Rectal smooth muscle tissue (tissue), 1 donor: ENCODE data around the gene PPP4R2.

Experiments
- H3K27ac ChIP-seq: one replicate; pipeline ENCODE4 v1.7.0; 2013; ENCODE audit warnings: low read depth, low read length, inconsistent platforms
- H3K27me3 ChIP-seq: one replicate; pipeline ENCODE4 v1.7.0; 2013; ENCODE audit warnings: low read length; ENCODE audit not compliant: control insufficient read depth, insufficient read depth
- H3K36me3 ChIP-seq: one replicate; pipeline ENCODE4 v1.7.0; 2013; ENCODE audit warnings: low read length; ENCODE audit not compliant: control insufficient read depth, insufficient read depth
- H3K4me1 ChIP-seq: one replicate; pipeline ENCODE4 v1.7.0; 2013; ENCODE audit warnings: low read length; ENCODE audit not compliant: control insufficient read depth, insufficient read depth
- H3K4me3 ChIP-seq: one replicate; pipeline ENCODE4 v1.7.0; 2013; ENCODE audit warnings: low read length
- H3K9ac ChIP-seq: one replicate; pipeline ENCODE4 v1.7.0; 2013; ENCODE audit warnings: low read length

Gene PPP4R2, protein sequence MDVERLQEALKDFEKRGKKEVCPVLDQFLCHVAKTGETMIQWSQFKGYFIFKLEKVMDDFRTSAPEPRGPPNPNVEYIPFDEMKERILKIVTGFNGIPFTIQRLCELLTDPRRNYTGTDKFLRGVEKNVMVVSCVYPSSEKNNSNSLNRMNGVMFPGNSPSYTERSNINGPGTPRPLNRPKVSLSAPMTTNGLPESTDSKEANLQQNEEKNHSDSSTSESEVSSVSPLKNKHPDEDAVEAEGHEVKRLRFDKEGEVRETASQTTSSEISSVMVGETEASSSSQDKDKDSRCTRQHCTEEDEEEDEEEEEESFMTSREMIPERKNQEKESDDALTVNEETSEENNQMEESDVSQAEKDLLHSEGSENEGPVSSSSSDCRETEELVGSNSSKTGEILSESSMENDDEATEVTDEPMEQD

DNA sequence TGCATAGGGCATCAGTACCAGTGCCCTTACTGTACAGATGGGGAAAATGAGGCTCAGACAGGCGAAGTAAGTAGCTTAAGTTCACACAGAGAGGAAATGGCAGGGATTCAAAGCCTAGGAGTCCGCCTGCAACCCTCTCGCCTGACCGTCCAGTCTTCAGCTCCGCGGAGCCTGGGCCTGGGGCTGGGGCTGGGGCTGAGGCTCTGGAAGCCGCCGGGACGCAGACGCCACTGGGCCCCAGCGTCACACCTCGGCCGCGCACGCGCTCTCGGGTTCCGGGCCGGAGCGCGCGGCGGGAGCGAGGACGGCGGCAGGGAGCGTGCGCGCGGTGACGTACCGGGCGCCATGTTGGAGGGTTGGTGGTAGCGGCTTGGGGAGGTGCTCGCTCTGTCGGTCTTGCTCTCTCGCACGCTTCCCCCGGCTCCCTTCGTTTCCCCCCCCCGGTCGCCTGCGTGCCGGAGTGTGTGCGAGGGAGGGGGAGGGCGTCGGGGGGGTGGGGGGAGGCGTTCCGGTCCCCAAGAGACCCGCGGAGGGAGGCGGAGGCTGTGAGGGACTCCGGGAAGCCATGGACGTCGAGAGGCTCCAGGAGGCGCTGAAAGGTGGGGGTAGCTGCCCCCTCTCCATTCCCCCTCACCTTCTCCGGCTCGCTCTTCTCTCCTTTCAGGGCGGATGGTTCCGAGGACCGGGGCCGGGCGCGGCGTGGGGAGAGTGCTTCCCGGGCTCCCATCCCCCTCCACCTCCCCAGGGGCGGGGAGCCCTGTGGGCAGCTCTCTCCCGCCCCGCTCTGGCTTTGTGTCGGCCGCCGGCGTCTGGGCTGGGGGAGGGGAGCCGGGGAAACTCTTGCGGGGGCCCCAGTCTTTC, at the start of gene PPP4R2:
PPP4R2 (plus strand) TSS at position 339 of the 861 bp plus-strand sequence; CDS start at position 566, 227 bp downstream.
- Histone ChIP-seq H3K27ac (peak within 1 kb of the TSS; percentile 96), H3K4me3 (peak within 1 kb of the TSS; percentile 87), H3K9ac (peak within 1 kb of the TSS; percentile 89), H3K36me3 (peaks cover 1% of the 10 kb centered on the region), H3K27me3 (no peaks in the 10 kb centered on the region), H3K4me1 (peaks cover 12% of the 10 kb centered on the region)

DNA sequence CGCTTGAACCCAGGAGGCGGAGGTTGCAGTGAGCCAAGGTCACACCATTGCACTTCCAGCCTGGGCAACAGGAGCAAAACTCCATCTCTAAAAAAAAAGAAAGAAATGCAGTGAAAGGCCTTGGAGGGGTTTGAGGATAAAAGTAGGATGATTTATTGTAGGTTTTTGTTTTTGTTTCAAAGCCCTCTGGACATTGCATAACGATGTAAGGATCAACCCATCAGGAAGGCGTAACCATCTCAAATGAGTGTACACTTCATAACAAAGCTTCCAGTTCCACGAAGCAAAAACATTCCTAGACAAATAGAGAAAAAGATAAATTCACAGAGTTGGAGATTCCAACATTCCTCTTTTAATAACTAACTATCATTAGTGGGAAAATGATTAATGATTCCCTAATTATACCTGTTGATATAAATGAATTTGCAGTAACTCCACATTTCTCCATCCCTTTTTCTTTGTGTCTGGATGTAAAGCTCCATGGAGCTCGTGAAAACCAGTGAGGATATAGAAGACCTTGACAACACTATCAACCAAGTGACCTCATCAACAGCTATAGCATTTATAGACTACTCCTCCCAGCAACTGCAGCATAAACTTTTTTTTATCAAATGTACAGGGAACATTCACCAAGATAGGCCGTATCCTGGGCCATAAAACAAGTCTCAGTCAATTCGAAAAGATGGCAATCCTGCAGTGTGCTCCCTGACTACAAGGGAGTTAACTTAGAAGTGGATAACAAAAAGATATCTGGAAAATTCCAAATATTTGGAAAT, 48.7 kb upstream of the PPP4R2 start:
- Histone ChIP-seq H3K4me1 (no peaks in the 10 kb centered on the region), H3K9ac (no peak overlapping the region), H3K4me3 (no peak overlapping the region), H3K36me3 (no peaks in the 10 kb centered on the region), H3K27me3 (no peaks in the 10 kb centered on the region), H3K27ac (no peak overlapping the region)

DNA sequence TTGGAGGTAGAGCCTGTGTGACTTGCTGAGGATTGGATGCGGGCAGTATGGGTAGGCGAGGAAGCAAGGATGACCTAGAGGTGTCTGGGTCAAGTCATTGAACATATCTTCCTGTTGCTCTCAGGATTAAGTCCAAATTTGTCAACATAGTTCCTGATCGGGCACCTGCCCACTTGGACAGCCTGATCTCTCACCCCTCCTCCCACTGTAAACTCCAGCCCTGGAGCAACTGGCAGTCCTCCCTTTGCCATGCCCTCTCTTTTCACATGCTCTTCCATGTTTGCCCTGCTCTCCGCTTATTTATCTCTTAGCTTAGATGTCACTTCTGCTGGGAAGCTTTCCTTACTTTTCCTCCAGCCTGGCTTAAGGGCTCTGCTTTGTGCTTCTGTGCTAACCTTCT, 47.6 kb upstream of the PPP4R2 start:
- no peak overlapping the region for H3K27ac ChIP-seq
- H3K4me1 ChIP-seq = no peaks in the 10 kb centered on the region
- no peak overlapping the region for H3K4me3 ChIP-seq
- H3K27me3 ChIP-seq = no peaks in the 10 kb centered on the region
- H3K9ac ChIP-seq = no peak overlapping the region
- no peaks in the 10 kb centered on the region for H3K36me3 ChIP-seq

DNA sequence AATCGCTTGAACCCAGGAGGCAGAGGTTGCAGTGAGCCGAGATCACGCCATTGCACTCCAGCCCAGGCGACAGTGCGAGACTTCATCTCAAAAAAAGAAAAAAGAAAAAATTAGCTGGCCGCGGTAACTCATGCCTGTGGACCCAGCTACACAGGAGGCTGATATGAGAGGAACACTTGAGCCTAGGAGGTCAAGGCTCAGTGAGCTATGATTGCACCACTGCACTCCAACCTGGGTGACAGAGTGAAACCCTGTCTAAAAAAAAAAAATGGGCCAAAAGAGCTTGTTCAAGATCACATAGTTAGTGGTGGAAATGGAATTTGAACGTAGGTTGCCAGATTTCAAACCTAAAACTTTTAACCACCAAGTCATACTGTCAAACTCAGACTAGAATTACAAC, 46.2 kb upstream of the PPP4R2 start:
- Histone ChIP-seq H3K4me1 (no peaks in the 10 kb centered on the region), H3K4me3 (no peak overlapping the region), H3K9ac (no peak overlapping the region), H3K27ac (no peak overlapping the region), H3K36me3 (no peaks in the 10 kb centered on the region), H3K27me3 (no peaks in the 10 kb centered on the region)

DNA sequence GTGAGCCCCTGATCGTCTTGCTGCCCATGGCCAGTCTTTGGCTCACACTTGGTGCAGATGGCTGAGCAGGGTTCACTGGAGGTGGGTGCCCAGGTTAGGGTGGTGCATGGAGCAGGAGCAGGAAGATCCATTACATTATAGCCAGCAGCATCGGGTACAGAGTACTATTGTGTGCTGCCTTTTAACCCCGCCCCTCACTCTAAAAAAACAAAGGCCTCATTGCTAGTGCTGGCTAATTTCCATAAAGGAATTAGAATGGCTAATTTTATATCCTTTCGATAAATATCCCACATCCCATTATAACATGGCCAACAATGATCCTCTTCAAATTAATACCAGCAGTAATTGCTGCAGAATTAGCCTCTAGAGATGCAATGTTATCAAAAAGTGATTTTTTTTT, 45.8 kb upstream of the PPP4R2 start:
- H3K36me3 ChIP-seq = no peaks in the 10 kb centered on the region
- H3K9ac ChIP-seq = no peak overlapping the region
- H3K4me1 ChIP-seq = no peaks in the 10 kb centered on the region
- H3K4me3 ChIP-seq = no peak overlapping the region
- no peaks in the 10 kb centered on the region for H3K27me3 ChIP-seq
- no peak overlapping the region for H3K27ac ChIP-seq

DNA sequence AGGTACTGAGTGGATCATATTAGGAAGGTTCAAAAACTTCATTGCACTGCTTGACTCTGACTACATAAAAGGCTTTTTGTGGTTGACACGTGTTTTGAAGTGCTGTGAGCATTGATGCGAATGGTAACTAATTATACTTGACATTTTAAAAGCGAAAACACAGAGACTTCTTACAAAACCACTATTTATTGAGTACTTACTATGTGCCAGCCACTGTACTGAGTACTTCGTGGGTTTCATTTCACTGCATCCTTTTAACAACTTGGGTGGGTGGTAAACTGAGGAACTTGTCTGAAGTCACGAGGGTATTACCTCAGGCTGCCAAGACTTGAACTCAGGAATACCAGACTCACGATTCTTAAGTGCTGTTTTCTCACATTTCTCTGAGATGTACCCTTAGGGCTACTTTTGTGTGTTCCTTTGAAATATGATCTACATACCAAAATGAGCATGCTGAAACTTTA, 45.3 kb upstream of the PPP4R2 start:
- Histone ChIP-seq H3K4me3 (no peak overlapping the region), H3K27me3 (no peaks in the 10 kb centered on the region), H3K36me3 (no peaks in the 10 kb centered on the region), H3K27ac (no peak overlapping the region), H3K4me1 (no peaks in the 10 kb centered on the region), H3K9ac (no peak overlapping the region)

DNA sequence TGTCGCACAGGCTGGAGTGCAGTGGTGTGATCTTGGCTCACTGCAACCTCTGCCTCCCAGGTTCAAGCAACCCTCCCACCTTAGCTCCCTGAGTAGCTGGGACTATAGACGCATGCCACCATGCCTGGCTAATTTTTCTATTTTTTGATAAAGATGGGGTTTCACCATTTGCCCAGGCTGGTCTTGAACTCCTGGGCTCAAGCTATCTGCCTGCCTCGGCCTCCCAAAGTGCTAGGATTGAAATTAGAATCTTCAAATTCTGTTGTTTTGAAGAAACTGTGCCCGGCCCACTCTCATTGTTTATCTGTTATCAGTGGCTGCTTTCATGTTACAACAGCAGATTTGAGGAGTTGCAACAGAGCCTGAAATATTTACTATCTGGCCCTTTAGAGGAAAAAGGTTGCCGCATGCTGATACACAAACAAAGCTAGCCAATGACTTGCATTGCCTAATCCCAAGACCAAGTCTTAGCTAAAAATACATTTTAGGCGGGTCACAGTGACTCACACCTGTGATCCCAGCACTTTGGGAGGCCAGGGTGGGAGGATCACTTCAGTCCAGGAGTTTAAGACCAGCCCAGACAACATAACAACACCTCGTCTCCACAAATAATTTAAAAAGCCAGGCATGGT, 43.2 kb upstream of the PPP4R2 start:
- Histone ChIP-seq H3K27ac (no peak overlapping the region), H3K27me3 (no peaks in the 10 kb centered on the region), H3K4me1 (no peaks in the 10 kb centered on the region), H3K9ac (no peak overlapping the region), H3K4me3 (no peak overlapping the region), H3K36me3 (no peaks in the 10 kb centered on the region)

DNA sequence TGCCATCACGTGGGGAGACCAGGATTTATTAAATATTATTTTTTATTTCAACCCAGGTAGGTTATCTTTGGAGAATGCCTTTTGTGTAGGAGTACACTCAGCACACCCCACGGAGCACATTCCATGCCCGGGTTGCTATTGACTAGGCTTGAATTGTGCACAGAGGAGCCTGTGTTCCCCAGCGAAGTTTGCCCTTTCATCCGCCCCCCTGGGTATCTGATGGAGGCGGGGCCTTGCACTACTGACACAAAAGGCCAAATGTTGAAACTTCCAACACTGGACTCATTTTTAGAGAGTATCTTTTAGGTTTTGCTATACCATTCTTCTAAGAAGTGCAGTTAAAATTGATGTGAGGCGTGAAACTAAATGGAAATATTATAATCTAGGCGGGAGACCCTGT, 39.3 kb upstream of the PPP4R2 start:
- Histone ChIP-seq H3K4me3 (no peak overlapping the region), H3K27me3 (no peaks in the 10 kb centered on the region), H3K9ac (no peak overlapping the region), H3K27ac (no peak overlapping the region), H3K36me3 (no peaks in the 10 kb centered on the region), H3K4me1 (no peaks in the 10 kb centered on the region)

DNA sequence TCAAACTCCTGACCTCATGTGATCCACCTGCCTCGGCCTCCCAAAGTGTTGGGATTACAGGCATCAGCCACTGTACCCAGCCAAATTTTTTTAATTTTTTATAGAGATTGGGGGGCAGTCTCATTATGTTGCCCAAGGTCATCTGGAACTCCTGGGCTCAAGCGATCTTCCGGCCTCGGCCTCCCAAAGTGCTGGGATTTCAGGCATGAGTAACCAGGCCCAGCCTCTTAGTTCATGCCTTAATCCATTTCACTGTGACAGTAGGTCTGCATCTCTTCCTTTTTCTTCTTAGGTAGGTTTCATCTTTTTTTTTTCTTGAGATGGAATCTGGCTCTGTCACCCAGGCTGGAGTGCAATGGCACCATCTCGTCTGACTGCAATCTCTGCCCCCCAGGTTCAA, 37.3 kb upstream of the PPP4R2 start:
- Histone ChIP-seq H3K9ac (no peak overlapping the region), H3K4me1 (no peaks in the 10 kb centered on the region), H3K27ac (no peak overlapping the region), H3K4me3 (no peak overlapping the region), H3K36me3 (no peaks in the 10 kb centered on the region), H3K27me3 (no peaks in the 10 kb centered on the region)

DNA sequence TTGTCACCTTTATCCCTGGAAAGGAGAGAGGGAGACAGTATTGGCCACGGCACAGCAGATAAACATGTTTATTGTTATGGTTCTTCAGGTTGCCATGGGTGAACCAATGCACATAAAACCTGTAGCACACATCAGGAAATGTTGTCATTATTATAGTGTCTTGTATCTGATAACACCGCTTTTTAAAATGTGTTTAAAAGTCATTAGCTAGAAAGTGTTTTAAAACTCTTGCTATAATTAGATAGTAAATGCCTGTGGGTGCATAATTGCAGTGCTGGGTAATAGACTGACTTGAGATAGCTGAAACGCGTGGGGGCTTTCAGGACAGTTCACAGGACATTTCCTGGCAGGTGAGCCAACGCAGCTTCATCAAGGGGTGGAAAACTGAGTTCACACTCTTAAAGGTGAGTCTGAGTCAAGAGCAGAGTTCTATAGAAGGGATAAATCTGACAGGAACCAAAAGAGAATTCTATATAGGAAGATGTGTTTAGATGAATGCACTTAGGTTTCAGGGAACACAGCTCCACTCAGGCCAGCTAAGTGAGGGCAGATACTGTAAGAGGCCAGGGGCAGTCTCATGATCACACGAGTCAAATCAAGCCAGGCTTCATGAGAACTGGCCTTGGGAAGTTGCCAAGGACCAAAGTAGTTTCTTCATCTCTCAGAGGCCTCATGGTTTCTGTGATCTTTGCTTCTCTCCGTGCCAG, 35.6 kb upstream of the PPP4R2 start:
- Histone ChIP-seq H3K4me1 (no peaks in the 10 kb centered on the region), H3K27ac (no peak overlapping the region)

DNA sequence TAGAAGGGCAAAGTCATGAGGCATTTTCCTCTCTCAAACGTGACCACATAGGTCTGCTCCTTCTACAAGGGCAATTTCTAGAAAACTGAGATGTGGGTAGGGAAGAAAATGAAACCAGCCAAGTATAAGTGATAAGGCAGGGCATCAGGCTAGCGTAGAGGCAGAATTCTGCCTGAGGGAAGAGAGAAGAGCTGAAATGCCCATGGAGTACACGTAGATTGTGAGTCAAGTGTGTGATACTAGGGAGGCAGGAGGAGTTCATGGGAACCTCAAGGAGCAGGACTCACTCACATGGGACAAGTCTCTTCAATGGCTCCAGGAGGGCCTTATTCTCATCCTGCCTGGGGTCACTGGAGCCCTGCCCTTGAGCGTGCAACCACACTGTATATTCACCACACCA, 34.9 kb upstream of the PPP4R2 start:
- H3K9ac ChIP-seq = no peak overlapping the region
- no peaks in the 10 kb centered on the region for H3K27me3 ChIP-seq
- H3K36me3 ChIP-seq = no peaks in the 10 kb centered on the region
- H3K4me3 ChIP-seq = no peak overlapping the region
- H3K27ac ChIP-seq = no peak overlapping the region
- no peaks in the 10 kb centered on the region for H3K4me1 ChIP-seq

More for the DNA sequence above, 35.6 kb upstream of the PPP4R2 start:
- no peaks in the 10 kb centered on the region for H3K27me3 ChIP-seq
- no peak overlapping the region for H3K9ac ChIP-seq
- H3K36me3 ChIP-seq = no peaks in the 10 kb centered on the region
- H3K4me3 ChIP-seq = no peak overlapping the region
